Right lobe of liver (tissue), 6 donors: Measurements from ENCODE around the gene G0S2. TPM values are rescaled to one million over a fixed set of nuclear protein-coding genes. Genes with fewer than 3 reads are reported as not detected.

Experiments used
- ATAC-seq, 4 donors: fragments of 200-7000 bp; cut with Tn5 transposase; one replicate each; pipeline ENCODE4 v1.9.1; 2020; ENCODE audit warnings: mild to moderate bottlenecking in 4 of 4, moderate library complexity in 4 of 4
- DNase-seq, 3 donors: peaks; one replicate each; pipeline ENCODE4 v3.0.0-alpha.2; 2020
- H3K27ac ChIP-seq, 3 donors: fragments of 200-600 bp; one replicate each; pipeline ENCODE4 v1.8.0; 2022
- H3K27me3 ChIP-seq, 2 donors: fragments of 200-600 bp; one replicate each; pipeline ENCODE4 v1.8.0; 2022
- H3K36me3 ChIP-seq, 4 donors: fragments of 200-600 bp; sonication (generic) in 1 of 4; one replicate each; pipeline versions ENCODE4 v1.5.1 to v1.8.0; 2017 to 2022; ENCODE audit warnings: control low read depth in 1 of 4
- H3K4me1 ChIP-seq, 4 donors: fragments of 200-600 bp; sonication (generic) in 1 of 4; one replicate each; pipeline versions ENCODE4 v1.5.1 to v1.8.0; 2017 to 2022; ENCODE audit warnings: control low read depth in 1 of 4
- H3K4me3 ChIP-seq, 3 donors: fragments of 200-600 bp; one replicate each; pipeline ENCODE4 v1.8.0; 2022
- H3K9me3 ChIP-seq, 4 donors: fragments of 200-600 bp; sonication (generic) in 1 of 4; one replicate each; pipeline versions ENCODE4 v1.5.1 to v1.8.0; 2017 to 2022; ENCODE audit warnings: control low read depth in 1 of 4
- POLR2A ChIP-seq: fragments of 450-650 bp; IDR thresholded peaks from one replicate; pipeline ENCODE4 v1.6.1; 2017; ENCODE audit warnings: antibody characterized with exemption, mild to moderate bottlenecking
- WGBS: methylation state at CpG from one replicate; pipeline ENCODE4 v1.1.6; 2018; ENCODE audit warnings: low coverage, low lambda C conversion rate; ENCODE audit not compliant: insufficient coverage; ENCODE audit errors: missing lambda C conversion rate; 5-methylcytosine and 5-hydroxymethylcytosine counted together
- intact Hi-C, 2 donors: fragments of 100-400 bp; cut with DNase I; formaldehyde crosslinking; loops; one replicate each; pipeline versions ENCODE4 v1.11.2 to v1.14.1; 2022
- total RNA-seq, 6 experiments: library from RNA; depleted of rRNA in 2 of 6; stranded (reverse); fragments of >200 nt in 2 of 6; fragmentation: NEBNext Ultra II Directional in 3 of 6; extraction: Animal tissue kit (Norgen Biotek cat#: 25700) in 3 of 6; gene quantifications; one replicate each; pipeline versions ENCODE4 v1.1.0 to v1.2.4, GENCODE V29; 2016 to 2023
- TF ChIP-seq, protein P1 (sequence below), 4 donors: fragments of 200-600 bp in 3 of 4; fragments of 450-650 bp in 1 of 4; IDR thresholded peaks; one replicate each; pipeline versions ENCODE4 v1.5.1 to v1.8.0; 2016 to 2022; ENCODE audit warnings: antibody characterized with exemption in 4 of 4, mild to moderate bottlenecking in 2 of 4
- donor health status: DM: no; HTN: yes; CAD: no.
- donor health status: DM: no; HTN: no; CAD: no.
- donor health status: DM: no; HTN: no; CAD: no.
- donor health status: DM: no; HTN: yes; CAD: no.
- donor health status: DM: no; HTN: yes; CAD: no.

The G0S2 gene
- total RNA-seq, 6 experiments from 2014 or later, result 36.9 to 749 (median 247) TPM

- Histone ChIP-seq H3K36me3 (no peaks in the 10 kb centered on the region), H3K4me1 (peaks cover 0 to 61% (median 30%) of the 10 kb centered on the region in 4 donors), H3K9me3 (no peaks in the 10 kb centered on the region), H3K4me3 (no peak overlapping the region), H3K27ac (no peak overlapping the region), H3K27me3 (no peaks in the 10 kb centered on the region)
- DNase-seq (peak in 1 of 3 donors; percentile 38), ATAC-seq (peak in 2 of 4 donors; percentile 1 to 23)
- TF ChIP-seq, protein P1, sequence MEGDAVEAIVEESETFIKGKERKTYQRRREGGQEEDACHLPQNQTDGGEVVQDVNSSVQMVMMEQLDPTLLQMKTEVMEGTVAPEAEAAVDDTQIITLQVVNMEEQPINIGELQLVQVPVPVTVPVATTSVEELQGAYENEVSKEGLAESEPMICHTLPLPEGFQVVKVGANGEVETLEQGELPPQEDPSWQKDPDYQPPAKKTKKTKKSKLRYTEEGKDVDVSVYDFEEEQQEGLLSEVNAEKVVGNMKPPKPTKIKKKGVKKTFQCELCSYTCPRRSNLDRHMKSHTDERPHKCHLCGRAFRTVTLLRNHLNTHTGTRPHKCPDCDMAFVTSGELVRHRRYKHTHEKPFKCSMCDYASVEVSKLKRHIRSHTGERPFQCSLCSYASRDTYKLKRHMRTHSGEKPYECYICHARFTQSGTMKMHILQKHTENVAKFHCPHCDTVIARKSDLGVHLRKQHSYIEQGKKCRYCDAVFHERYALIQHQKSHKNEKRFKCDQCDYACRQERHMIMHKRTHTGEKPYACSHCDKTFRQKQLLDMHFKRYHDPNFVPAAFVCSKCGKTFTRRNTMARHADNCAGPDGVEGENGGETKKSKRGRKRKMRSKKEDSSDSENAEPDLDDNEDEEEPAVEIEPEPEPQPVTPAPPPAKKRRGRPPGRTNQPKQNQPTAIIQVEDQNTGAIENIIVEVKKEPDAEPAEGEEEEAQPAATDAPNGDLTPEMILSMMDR (IDR thresholded peaks at IDR 0.05), result no peak
- WGBS, result 63% methylated on average over 5 of the region's 9 CpGs
- intact Hi-C loops, result no loop called here
These were observed 19.6 kb upstream of the G0S2 start for GRCh38 chr1:209655411-209656231.

DNA sequence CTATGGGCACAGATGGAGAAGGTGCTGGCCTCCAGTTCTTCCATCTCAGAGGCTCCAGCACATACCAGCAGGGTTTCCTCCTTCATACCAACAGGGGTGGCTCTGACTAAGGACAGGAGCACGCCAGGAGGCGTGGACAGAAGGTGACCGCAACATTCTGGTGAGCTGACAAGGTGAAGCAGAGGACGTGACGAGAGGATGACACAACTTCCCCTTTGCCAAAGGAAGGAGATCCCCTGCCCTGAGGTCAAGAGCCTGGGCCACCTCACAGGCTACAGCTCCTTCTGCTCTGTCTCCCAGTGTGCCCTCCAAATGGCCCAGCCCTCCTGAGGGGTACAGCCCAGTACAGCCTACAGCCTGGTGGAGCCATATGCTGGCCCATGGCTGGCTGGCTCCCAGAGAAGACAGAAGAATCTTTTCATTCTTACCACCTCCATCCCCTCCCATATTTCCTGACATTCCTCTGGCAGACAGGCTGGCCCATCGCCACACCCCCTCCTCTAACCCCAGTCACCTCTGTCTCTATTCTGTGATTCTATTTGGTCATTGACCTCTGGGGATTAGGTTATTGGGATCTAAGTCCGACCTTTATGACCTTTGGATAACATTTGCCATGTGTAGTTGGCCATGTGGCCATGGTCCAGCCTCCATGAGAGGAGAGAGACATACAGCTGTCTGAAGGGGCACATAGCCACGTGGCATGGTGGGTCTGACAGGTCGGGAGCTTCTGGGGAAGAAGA lies 17.9 kb upstream of the G0S2 start:
- peak; percentile 63 to 78 (median 68) for ATAC-seq
- Histone ChIP-seq H3K4me1 (peaks cover 0 to 75% (median 37%) of the 10 kb centered on the region in 4 donors), H3K4me3 (no peak overlapping the region), H3K27me3 (no peaks in the 10 kb centered on the region), H3K27ac (peak overlapping the region; percentile 21 to 45 (median 24)), H3K36me3 (no peaks in the 10 kb centered on the region), H3K9me3 (no peaks in the 10 kb centered on the region)
- intact Hi-C loops, result no loop called here
- DNase-seq, result peak; percentile 75 to 82 (median 80)
- WGBS, result 21% methylated on average over 4 of the region's 9 CpGs
- peak; percentile 3 for TF ChIP-seq POLR2A
- TF ChIP-seq, protein P1 (IDR thresholded peaks at IDR 0.05), result no peak

DNA sequence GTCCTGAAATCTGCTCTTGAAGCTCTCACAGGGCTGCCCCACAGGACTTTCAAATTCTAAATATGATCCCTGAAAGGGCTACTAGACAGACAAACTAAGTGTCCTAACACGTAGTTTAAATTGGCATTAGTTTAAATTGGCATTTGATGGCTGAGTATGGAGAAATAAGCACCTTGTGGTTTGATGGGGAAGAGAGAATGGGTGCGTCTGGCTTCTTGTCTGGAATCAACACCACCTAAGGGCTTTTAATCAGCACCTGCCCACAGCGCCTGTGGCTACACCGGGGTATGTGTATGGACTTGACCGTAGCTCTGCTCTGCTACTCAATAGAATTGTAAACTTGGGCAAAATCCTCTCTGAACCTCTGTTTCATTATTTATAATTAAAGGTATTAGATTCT lies 17.3 kb upstream of the G0S2 start:
- TF ChIP-seq POLR2A, result no peak
- TF ChIP-seq, protein P1 (IDR thresholded peaks at IDR 0.05), result no peak
- DNase-seq (no peak), ATAC-seq (peak in 3 of 4 donors; percentile 0 to 4 (median 1))
- WGBS, result 41% methylated on average over 2 of the region's 5 CpGs
- H3K36me3 ChIP-seq, result no peaks in the 10 kb centered on the region
- H3K4me1 ChIP-seq, result peaks cover 0 to 76% (median 38%) of the 10 kb centered on the region in 4 donors
- H3K27ac ChIP-seq, result peak overlapping the region in 2 of 3 donors; percentile 24 to 45
- H3K4me3 ChIP-seq, result no peak overlapping the region
- no peaks in the 10 kb centered on the region for H3K9me3 ChIP-seq
- intact Hi-C loops, result no loop called here
- no peaks in the 10 kb centered on the region for H3K27me3 ChIP-seq

GRCh38 chr1:209659909-209660308 lies 15.3 kb upstream of the G0S2 start:
- H3K36me3 ChIP-seq, result no peaks in the 10 kb centered on the region
- H3K27me3 ChIP-seq, result no peaks in the 10 kb centered on the region
- ATAC-seq (no peak), DNase-seq (no peak)
- intact Hi-C loops, result no loop called here
- H3K4me1 ChIP-seq, result peaks cover 0 to 77% (median 35%) of the 10 kb centered on the region in 4 donors
- WGBS, result 32% methylated on average over 5 of the region's 5 CpGs
- H3K4me3 ChIP-seq, result no peak overlapping the region
- TF ChIP-seq, protein P1 (IDR thresholded peaks at IDR 0.05), result no peak
- TF ChIP-seq POLR2A, result no peak
- no peak overlapping the region for H3K27ac ChIP-seq
- H3K9me3 ChIP-seq, result no peaks in the 10 kb centered on the region
